PC-3 (cell line): Measurements from ENCODE around the gene WDR38. TPM values are rescaled to one million over a fixed set of nuclear protein-coding genes. Genes with fewer than 3 reads are reported as not detected.

ENCODE experiments used
- ATAC-seq: fragments of 200-7000 bp; cut with Tn5 transposase; 2 replicates; pipeline ENCODE4 v1.9.1; 2020; ENCODE audit warnings: mild to moderate bottlenecking, moderate library complexity
- BruUV-seq: library from RNA; stranded (reverse); fragments of 400-500 nt; replicated peaks from 2 replicates; lab custom pipeline; 2021; lab: Mats Ljungman, UMichigan
- CTCF ChIA-PET: fragments of 300-600 bp; sonication (Branson Sonifier 250); formaldehyde crosslinking; loops from one replicate; lab custom pipeline; 2022; ENCODE audit warnings: antibody characterized with exemption; lab: Charles Lee
- POLR2A ChIA-PET: fragments of 300-600 bp; sonication (Branson Sonifier 250); formaldehyde crosslinking; loops from one replicate; lab custom pipeline; 2022; ENCODE audit warnings: antibody characterized with exemption; ENCODE audit not compliant: unreplicated experiment; lab: Charles Lee
- DNase-seq: peaks from one replicate; pipeline ENCODE4 v3.0.0-alpha.2; 2015
- H2AFZ ChIP-seq: fragments of 300-600 bp; sonication (generic); 2 replicates; pipeline ENCODE4 v1.6.0; 2016; ENCODE audit warnings: antibody characterized with exemption, low read length
- H3F3A ChIP-seq: fragments of 300-600 bp; sonication (generic); one replicate; pipeline ENCODE4 v1.6.0; 2017; ENCODE audit warnings: antibody characterized with exemption, low read length, control low read depth, mild to moderate bottlenecking; ENCODE audit not compliant: unreplicated experiment
- H3K27ac ChIP-seq: fragments of 300-600 bp; sonication (generic); 2 replicates; pipeline ENCODE4 v1.5.1; 2016; ENCODE audit warnings: mild to moderate bottlenecking, low read length
- H3K27me3 ChIP-seq: fragments of 300-600 bp; sonication (generic); 2 replicates; pipeline ENCODE4 v1.6.1; 2016; ENCODE audit warnings: low read length, mixed read lengths
- H3K36me3 ChIP-seq: fragments of 300-600 bp; sonication (generic); 2 replicates; pipeline ENCODE4 v1.6.1; 2016; ENCODE audit warnings: low read depth, mixed run types, low read length, mixed read lengths
- H3K4me1 ChIP-seq: fragments of 300-600 bp; sonication (generic); 2 replicates; pipeline ENCODE4 v1.5.1; 2016; ENCODE audit warnings: low read length; ENCODE audit not compliant: insufficient read depth
- H3K4me2 ChIP-seq: fragments of 300-600 bp; sonication (generic); 2 replicates; pipeline ENCODE4 v1.6.0; 2016; ENCODE audit warnings: low read length
- H3K4me3 ChIP-seq: fragments of 300-600 bp; sonication (generic); 2 replicates; pipeline ENCODE4 v1.5.1; 2016; ENCODE audit warnings: mild to moderate bottlenecking, low read length, mixed read lengths
- H3K79me2 ChIP-seq: fragments of 300-600 bp; sonication (generic); 2 replicates; pipeline ENCODE4 v1.6.1; 2017; ENCODE audit warnings: low read length, mixed read lengths
- H3K9ac ChIP-seq: fragments of 300-600 bp; sonication (generic); 2 replicates; pipeline ENCODE4 v1.6.0; 2016; ENCODE audit warnings: mild to moderate bottlenecking, low read length
- H3K9me2 ChIP-seq: fragments of 300-600 bp; sonication (generic); replicated peaks from 2 replicates; pipeline ENCODE4 v1.6.1; 2016; ENCODE audit warnings: mixed run types, low read length, mixed read lengths
- H3K9me3 ChIP-seq: fragments of 300-600 bp; sonication (generic); 2 replicates; pipeline ENCODE4 v1.6.1; 2016; ENCODE audit warnings: low read length, mixed read lengths
- H4K20me1 ChIP-seq: fragments of 300-600 bp; sonication (generic); 2 replicates; pipeline ENCODE4 v1.6.1; 2016; ENCODE audit warnings: low read length, mixed read lengths
- CTCF ChIP-seq: fragments of 300-600 bp; sonication (generic); conservative IDR thresholded peaks from 2 replicates; pipeline ENCODE4 v1.5.1; 2017; ENCODE audit warnings: antibody characterized with exemption, low read depth, mild to moderate bottlenecking, low read length
- EZH2 ChIP-seq: fragments of 300-600 bp; sonication (generic); IDR thresholded peaks from one replicate; pipeline ENCODE4 v1.6.1; 2017; ENCODE audit warnings: antibody characterized with exemption, mild to moderate bottlenecking, low read length; ENCODE audit not compliant: unreplicated experiment
- EZH2phosphoT487 ChIP-seq: fragments of 300-600 bp; sonication (generic); IDR thresholded peaks from 2 replicates; pipeline ENCODE4 v1.6.1; 2018; ENCODE audit warnings: mild to moderate bottlenecking, antibody characterized with exemption, low read length, borderline replicate concordance
- intact Hi-C: fragments of 100-400 bp; cut with micrococcal nuclease; formaldehyde crosslinking; loops from 2 replicates; pipeline ENCODE4 v1.9.0; 2023
- total RNA-seq: library from RNA; depleted of rRNA; stranded (reverse); fragments of >200 nt; gene quantifications from 2 replicates; pipeline ENCODE4 v1.2.3, GENCODE V29; 2014; rRNA removed

WDR38 gene
- total RNA-seq, 1 experiment from 2014 or later: not detected

- no peaks in the 10 kb centered on the region for H3F3A ChIP-seq
- POLR2A ChIA-PET: no interaction called here
- no peak overlapping the region for H3K27ac ChIP-seq
- H3K27me3 ChIP-seq: no peaks in the 10 kb centered on the region
- no peak for ATAC-seq
- no peaks in the 10 kb centered on the region for H3K36me3 ChIP-seq
- H3K9ac ChIP-seq: no peak overlapping the region
- no peak overlapping the region for H2AFZ ChIP-seq
- TF ChIP-seq CTCF: no peak
- TF ChIP-seq EZH2phosphoT487: no peak
- no peak for TF ChIP-seq EZH2
- H3K9me2 ChIP-seq: no peaks in the 10 kb centered on the region
- H4K20me1 ChIP-seq: no peaks in the 10 kb centered on the region
- no TSS peak for BruUV-seq
- no peaks in the 10 kb centered on the region for H3K79me2 ChIP-seq
- no peak for DNase-seq
- no peak overlapping the region for H3K4me3 ChIP-seq
- H3K4me1 ChIP-seq: no peaks in the 10 kb centered on the region
- CTCF ChIA-PET: no interaction called here
- intact Hi-C loops: no loop called here
- H3K4me2 ChIP-seq: no peak overlapping the region
- H3K9me3 ChIP-seq: no peaks in the 10 kb centered on the region
Measured at GRCh38 chr9:124906966-124907365, 53.7 kb downstream of the WDR38 start.

Other genes starting within 250 kb of the WDR38 start
- 0.77 and 1.6 TPM in 2 replicates for gene NR6A1, start 82.1 kb upstream of the WDR38 start, total RNA-seq
- 3.4 and 4.7 TPM in 2 replicates for gene OLFML2A, start 76.3 kb upstream of the WDR38 start, total RNA-seq
- 1,981 and 2,242 TPM in 2 replicates for gene RPL35, start 8.5 kb downstream of the WDR38 start, total RNA-seq
- 54.5 and 63.0 TPM in 2 replicates for gene ARPC5L, start 8.7 kb downstream of the WDR38 start, total RNA-seq
- 8.6 and 13.2 TPM in 2 replicates for gene GOLGA1, start 87.6 kb downstream of the WDR38 start, total RNA-seq